Measurements from ENCODE around the gene CHD9.

The CHD9 gene

DNA sequence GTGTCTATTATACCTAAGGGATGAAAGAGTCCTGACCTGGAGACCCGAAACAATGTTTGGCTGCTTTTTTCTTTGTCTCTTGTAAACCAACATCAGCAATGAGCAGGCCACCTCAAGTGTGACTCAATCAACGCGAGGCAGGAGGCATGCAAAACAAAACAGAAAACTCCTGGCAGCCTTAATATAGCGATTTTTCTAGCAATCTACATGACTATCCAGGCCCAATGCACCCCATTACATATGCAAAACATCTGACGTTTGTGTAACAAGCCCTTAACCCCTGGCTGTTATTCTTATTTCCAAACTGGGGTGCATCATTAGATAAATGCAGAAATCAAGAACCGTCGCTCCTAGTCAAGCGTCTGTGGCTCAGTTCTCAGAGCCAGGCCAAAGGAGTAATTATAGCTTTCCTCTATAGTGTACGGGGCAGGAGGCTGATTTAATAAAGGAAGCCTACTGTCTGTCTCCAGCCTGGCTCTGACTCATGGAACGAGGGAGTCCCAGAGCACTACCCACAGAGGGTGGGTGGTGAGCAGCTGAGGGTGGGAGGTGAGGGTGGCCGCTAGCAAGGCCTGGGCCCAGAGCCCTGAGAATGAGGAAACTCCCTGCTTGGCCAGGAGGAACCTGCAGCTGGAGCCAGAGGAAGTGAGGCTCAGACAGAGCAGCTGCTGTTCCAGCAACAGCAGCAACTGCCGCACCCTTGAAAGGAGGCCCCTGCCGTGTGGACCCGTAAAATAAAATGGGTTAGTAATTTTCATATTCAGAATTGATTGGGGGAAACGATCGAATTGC lies 43.9 kb downstream of the CHD9 start:
- DNase-seq: peak; percentile 93

DNA sequence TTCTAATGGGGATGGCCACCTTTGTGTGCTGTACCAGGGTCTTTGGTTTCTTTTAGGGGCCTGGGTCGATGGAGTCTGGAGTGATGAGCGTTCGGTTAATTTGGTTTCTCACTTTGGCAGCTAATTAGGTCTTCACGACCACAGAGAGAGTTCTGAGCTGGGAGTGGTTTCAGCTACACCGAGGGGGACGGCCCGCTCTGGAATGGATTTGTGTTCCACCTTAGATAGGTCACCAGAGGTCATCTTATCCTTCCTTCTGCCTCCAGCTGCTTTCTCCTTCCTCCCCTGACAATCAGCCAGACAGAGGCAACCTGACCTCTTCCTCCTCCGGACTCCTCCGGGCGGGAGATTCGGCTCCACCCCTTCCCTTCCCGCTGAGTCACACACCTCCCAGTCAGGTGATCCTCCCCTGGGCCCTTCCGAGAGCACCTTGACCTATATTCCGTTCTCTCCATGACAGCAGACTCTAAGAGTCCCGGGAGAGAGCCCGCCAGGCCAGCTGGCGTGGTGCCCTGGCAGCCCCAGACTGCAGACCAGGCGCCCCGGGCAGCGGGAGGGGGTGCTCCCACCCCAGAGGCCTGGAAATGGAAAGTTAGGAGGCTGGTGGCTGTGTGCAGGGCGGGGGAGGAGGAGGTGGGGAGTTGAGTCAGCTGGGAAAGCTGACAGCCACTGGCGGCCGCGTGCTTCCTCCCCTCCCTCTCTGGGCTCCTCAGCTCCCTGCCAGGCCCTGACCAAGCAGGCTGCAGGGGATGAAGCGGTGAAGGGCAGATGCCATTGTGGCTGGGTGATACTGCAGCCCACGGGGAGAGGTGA lies 44.7 kb downstream of the CHD9 start:
- DNase-seq: peak; percentile 90

DNA sequence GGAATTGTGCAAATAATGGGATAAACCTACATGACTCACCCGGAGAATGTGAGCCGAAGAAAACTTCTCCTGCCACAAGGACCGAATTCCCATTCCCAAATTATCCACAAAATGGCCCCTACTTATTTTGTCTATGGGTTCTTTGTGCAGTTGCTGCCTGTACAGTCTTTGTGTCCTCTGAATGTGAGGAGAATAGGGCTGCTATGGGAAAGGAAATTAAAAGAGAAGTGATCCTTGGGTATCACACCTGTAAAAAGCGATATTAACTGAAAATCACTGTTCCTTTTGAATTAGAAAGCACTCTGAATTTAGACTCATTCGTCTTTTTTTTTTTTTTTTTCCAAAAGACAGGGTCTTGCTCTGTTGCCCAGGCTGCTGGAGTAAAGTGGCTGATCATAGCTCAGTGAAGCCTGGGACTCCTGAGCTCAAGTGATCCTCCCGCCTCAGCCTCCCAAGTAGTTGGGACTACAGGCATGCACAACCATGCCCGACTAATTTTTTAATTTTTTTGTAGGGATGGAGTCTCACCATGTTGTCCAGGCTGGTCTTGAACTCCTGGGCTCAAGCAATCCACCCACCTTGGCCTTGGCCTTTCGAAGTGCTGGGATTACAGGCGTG lies 45.4 kb downstream of the CHD9 start:
- DNase-seq: no peak

DNA sequence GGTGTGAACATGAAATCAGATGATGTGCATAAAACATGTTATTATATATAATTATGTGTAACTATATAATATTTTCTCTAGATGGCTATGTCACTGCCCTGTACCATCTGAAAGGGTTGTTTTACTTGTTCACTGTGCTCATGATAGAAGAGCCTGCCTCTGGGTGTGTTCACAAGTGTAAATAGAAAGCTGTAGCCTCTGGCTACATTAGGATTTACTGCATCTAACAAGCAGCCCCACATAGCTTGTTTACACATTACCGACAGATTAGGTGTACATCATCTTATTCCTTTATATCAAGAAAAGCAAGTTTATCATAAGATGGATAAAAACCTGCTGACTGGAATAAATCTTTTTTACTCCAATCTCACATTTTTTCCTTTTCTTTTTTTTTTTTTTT lies 46.1 kb downstream of the CHD9 start:
- no peak for DNase-seq

DNA sequence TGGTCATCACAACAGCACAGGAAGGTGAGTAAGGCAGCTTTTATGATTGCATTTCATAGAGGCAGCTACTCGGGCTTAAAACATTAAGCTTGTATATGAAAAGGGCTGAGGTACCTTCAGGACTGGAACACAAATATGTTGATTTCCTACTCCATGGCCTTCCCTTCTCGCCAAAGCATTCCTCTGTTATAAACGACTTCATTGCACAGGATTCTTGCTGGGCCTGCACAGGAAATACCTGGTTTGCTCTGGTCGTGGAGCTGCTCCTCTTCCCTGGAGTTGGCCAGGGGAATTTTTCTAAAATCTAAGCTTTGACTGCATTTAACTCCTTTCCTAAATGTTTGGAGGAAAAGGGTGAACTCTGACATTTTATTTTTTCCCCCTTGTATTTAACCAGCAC lies 49.0 kb downstream of the CHD9 start:
- peak; percentile 38 for DNase-seq

DNA sequence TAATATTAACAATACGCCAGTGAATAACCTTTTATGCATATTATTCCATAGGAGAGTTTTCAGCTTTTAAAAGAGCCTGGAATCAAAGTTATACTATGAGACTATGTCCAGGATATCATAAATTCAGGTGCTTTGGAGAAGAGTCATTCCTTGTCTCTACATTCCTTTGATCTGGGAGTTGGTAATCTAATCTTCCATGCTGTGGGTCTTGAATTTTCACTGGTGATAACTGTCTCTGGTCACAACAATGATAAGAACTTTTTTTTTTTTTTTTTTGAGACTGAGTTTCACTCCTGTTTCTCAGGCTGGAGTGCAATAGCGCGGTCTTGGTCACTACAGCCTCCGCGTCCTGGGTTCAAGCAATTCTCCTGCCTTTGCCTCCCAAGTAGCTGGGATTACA lies 50.8 kb downstream of the CHD9 start:
- no peak for DNase-seq

DNA sequence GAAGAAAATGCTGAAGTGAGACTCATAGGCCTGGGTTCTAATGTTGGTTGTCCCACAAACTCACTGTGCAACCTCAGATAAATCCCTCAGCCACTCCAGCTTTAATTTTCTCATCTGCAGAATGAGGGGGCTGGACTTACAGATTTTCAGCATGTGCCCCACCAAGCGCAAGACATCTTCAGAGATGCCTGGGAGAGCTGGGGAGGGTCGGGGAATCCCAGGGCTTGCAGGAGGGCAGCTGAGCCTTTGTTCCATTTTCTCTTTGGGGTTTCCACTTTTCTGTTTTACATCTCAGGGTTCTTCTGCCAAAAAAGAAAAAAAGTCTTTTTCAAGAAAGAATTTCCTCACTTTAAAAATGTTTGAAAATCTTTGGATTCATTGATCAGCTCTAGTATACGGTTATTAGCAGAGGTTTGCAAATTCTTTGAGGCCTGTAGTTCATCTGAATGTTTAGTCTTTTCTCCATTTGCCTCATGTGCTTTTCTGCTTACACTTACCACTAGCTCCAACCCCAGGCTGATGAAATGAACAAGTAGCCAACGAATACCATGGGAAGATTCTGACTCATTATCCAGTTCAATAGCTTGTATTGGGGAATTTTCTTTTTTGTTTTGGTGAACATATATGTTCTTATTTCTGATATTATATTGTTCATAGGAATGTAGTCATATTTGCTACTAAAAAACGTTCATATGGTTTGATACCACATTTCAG lies 56.4 kb downstream of the CHD9 start:
- peak; percentile 27 for DNase-seq

DNA sequence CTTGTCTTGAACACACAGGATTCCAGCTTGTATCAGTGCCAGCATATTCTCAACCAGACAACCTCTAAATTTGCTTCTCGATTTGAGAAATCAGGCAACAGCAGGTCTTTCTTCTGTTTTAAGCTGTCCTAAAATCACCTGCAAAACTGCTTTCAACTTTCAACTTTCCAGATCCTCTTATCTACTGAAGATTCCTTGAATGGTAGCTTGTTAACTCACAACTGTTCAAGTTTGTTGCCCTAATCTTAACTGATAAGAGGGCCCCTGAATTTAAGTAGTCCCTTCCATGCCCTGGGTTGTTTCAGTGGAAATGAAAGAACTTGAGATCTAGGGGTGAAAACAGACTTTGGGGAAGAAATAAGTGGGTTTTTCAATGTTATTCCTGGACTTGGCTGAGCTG lies 57.2 kb downstream of the CHD9 start:
- no peak for DNase-seq

DNA sequence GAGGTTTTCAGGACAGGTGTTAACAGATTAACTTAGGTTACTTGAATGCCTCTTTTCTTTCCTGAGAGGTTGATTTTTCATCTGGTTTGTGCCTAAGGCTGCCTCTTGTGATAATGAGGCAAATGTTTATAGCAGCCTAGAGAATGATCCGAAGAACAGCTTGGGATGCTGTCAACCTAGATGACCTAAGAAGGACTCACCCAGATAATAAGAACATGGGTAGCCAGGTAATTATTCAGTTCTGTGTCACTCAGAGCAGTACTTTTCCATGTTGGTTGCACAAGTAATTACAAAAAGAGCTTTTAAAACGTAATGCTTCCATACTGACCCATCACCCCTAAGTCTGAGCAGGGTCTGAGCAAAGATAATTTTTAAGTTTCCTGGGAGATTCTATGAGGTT lies 60.3 kb downstream of the CHD9 start:
- no peak for DNase-seq

DNA sequence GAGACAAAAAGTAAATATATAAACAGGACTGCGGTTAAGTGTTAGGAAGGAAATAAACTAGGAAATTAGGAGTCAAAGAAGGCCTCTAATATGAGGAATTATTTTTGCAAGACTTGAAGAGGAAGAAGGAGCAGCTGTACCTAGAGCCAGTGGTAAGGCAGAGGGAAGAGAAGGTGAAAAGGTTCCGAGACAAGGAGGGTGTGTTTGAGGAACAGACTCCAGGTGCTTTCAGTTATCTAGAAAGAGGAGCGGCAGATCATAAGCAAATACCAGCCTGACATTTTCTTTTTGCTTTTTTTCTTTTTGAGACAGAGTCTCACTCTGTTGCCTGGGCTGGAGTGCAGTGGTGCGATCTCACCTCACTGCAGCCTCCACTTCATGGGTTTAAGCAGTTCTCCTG lies 61.0 kb downstream of the CHD9 start:
- no peak for DNase-seq

DNA sequence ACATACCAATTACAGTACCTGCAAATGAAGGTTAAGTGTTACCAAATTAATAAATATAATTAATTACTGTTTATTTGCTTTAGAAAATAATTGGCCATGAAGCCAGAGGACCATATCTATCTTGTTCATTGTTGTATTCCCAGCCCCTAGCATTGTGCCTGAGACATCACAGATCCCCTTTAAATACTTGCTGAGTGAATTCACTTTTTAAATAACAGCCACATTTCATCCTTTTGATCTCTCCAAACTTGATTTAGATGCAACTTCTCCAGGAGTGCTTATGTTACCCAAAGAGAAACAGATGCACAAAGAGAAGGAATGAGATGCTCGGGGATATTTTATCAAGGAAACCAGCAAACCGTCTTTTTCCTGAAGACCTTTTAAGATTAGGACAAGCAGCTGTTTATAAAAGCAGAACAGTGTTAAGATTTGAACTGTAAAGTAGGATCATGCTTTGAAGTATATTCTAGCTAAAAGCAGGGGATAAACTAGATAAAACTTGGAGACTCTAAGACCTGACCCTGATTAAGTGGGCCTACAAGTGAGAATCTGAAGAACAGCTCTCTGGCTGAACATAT lies 66.3 kb downstream of the CHD9 start:
- no peak for DNase-seq

DNA sequence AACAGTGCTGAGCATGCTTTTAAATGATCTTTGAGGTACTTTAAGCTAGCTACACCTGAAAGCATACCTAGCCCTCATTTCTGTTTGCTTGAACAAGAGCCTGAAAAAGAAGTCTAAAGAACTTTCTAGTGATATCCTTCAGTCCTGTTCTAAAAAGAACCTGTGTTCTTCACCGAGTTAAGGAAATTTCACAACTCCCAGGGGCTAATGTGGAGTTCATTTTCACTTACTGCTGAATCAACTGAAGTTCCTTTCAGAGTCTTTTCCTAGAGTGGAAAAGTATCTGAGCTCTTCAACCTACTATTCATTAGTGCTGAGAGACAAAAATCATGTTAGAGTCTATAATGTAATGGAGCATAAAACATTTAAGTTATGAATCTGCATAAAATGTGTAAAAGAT lies 66.9 kb downstream of the CHD9 start:
- DNase-seq: no peak

DNA sequence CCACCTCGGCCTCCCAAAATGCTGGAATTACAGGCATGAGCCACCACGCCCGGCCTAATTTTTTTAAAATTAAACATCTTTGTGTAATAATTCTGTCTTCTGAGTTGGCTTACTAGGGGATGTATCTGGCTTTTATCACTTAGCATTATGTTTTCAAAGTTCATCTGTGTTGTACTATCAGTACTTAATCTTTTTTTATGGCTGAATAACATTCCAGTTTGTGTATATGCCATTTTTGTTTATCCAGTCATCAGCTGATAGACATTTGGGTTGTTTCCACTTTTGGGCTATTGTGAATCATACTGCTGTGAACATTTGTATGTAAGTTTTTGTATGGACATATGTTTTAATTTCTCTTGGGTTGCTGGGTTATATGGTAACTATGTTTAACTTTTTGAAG lies 69.0 kb downstream of the CHD9 start:
- DNase-seq: peak; percentile 54

DNA sequence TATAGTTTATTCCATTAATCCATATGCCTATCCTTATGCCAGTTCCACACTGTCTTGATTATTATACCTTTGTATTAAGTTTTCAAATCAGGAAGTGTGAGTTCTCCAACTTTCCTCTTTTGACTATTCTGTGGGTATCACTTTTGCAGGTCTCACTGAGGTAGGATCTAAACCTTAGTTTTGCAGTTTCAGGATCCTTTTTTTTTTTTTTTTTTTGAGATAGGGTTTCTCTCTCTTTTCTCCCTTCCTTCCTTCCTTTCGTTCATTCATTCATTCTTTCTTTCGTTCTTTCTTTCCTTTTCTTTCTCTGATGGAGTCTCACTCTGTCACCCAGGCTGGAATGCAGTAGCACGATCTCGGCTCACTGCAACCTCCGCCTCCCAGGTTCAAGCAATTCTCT lies 71.6 kb downstream of the CHD9 start:
- DNase-seq: no peak

DNA sequence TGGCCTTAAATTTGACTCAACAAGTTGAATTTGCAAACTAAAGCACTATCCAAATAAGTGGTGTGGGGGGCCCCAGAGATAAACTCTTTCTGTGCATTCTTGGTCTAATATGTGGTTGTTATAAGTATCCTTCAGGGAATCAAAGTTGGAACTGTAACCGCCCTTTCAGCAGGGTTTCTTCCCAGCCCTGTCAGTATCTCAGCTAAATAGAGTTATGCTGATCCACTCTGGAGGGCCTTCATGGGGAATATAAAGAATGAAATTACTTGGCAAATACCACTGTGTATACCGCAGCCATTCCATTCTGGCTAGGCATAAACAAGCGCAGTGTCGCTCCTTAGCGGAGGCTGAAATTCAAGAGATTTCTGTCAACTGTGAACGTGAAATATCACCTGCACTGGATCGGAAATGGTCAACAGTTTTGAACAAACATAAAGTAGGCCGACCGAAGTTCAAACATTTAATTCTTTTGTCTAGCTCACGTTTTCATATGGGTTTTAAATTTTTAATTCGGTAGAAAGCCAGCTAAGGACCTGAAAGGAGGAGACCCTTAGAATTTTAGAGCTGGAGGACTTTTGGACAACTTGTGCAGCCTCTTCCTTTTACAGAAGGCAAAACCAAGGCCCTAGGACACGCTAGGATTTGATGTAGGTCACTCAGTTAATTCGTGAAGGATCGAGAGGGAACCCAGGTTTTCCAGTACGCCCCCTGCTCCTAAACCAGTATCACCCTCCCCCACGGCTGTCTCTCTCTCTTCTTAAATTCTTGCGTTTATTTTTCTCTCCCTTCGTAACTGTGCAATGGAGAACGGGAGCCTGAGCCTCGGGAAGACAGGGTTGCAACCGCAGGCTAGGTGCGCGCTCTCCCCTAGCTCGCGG lies 74.7 kb downstream of the CHD9 start:
- DNase-seq: peak; percentile 85

DNA sequence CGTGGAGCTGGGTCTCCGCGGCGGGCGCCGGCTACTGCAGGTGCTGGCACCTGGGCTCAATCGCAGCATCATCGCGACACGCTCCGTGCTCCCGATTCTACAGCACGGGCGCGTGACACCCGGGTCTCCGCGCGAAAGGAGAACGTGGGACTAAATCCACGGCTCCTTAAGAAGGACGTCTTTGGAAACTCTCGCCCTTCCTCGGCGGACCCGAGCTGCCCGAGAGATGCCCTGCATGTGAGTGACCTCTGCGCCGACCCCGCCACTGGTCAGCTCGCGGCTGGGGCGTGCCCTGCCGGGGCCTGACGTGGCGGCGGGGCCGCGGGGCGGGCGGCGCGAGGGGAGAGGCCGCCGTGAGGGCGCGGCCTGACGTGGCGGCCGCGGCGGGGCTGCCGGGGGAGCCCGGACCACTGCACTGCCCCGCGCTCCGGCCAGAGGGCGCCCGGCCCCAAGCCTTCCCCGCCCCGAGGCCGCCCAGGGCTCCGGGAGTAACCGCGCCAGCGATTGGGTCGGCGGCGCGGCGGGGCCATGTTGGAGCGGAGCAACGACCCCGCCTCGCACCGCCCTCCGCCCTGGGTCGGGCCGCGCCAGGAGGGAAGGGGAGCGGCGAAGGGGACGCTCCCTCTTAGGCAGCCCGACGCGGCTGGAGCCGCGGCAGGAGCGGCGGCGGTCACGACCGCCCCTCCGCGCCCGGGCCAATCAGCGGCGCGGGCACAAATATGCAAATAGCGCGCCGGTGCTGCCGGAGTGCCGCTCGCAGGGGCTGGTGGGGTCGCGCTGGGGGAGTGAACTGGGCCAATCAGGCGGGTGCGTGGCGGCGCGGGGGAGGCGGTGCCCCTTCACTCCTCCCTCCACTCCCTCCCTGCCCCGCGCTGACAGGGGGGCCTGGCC lies 75.6 kb downstream of the CHD9 start:
- DNase-seq: peak; percentile 96

DNA sequence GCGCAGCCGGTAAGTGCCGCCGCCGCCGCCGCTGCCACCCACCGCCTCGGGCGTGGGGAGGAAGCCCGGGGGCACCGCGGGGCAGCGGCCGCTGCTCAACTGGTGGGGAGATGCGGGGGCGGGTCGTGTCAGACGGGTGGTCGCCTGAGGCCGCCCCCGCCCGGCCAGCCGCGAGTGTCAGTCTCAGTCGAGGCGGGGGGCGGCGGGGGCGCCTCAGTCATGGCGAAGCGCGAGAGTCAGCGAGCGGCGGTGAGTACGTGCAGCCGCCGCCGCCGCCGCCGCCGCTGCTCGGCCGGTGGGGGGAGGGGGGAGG lies 76.2 kb downstream of the CHD9 start:
- DNase-seq: no peak

DNA sequence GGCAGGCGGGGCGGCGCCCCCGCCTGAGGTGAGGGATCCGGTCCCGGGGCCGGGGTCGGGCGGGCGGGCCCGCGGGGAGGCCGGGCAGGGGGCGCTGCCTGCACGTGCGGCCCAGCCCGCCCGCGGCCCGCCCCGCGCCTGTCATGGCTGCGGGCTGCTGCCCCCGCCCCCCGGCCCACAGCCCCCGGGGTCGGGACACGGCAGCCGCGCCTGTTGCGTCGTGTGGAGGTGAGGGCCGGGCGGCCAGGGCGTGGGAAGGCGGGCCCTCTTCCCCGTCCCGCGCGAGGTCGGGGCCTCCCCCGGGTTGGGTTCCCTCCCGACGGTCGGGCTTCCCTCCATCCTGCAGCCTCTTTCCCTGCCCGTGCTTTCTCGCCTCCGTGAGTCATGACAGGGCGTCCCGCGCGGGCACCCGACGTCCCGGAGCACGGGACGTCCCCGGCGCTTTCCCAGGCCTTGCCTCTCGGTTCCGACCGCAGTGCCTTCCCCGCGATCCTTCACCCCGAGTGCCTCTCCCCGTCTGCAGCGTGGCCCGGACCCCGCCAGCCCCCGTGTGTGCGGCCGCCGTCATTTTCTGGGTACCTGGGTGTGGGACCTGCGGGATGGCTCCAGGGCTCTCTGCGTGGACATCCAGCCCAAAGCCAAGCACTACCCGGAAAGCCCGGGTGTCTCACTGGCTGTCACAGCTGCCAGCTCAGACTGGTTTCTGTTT lies 76.7 kb downstream of the CHD9 start:
- DNase-seq: peak; percentile 58

DNA sequence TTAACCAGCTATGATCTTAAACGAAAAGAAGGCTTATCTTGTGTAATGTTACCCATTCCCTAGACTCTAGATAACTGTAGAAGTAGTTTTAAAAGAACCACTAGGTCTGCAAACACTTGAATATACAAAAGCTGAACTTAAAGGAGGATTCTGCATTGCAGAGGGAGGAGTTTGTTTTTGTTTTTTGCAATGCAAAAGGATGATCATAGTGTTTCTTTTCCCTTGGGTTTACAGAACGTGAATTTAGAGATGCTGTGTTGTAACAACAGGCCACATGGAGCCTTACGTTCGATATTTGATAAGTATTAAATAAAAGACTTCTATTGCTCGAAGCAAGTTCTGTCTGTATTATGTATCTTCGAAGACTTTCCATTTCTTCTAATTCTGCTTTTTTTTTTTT lies 77.6 kb downstream of the CHD9 start:
- no peak for DNase-seq

DNA sequence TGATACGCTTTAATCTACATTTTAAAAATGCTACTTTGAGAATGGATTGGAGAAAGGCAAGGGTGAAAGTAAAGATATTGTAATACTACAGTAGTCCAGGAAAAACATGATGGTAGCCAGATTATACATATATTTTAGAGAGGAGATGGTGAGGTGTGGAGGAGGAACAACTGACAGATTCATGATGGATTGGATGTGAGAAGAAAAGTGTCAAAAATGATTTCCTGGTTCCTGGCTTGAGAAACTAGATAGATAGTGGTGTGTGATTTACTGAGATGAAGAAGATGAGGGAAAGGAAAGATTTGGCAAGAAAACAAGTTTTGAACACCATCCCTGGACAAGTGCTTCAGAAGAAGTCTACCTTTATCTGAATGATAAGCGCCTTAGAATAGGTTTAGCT lies 80.5 kb downstream of the CHD9 start:
- no peak for DNase-seq
